OCI-LY3 (cell line): ENCODE data around the gene STK39.

Experiments used
- H2AFZ ChIP-seq: fragments of 200-600, 300-600 bp; shearing (Covaris generic); 2 replicates; pipeline ENCODE4 v1.6.0; 2014; ENCODE audit warnings: antibody characterized with exemption, low read depth, low read length
- H3K27ac ChIP-seq: fragments of 200-600, 300-600 bp; sonication (generic); 2 replicates; pipeline ENCODE4 v1.5.1; 2014; ENCODE audit warnings: mild to moderate bottlenecking, low read length, moderate library complexity, mixed read lengths
- H3K27me3 ChIP-seq: fragments of 200-600, 300-600 bp; sonication (generic); 2 replicates; pipeline ENCODE4 v1.6.1; 2014; ENCODE audit warnings: low read depth, low read length, mixed read lengths
- H3K36me3 ChIP-seq: fragments of 200-600, 300-600 bp; sonication (generic); replicated peaks from 2 replicates; pipeline ENCODE3; 2014; ENCODE audit warnings: low read depth, low read length, mixed read lengths
- H3K4me1 ChIP-seq: fragments of 300-600, 200-600 bp; sonication (generic); 2 replicates; pipeline ENCODE4 v1.6.1; 2014; ENCODE audit warnings: low read length, mixed read lengths
- H3K4me2 ChIP-seq: fragments of 200-600, 300-600 bp; sonication (generic); 2 replicates; pipeline ENCODE4 v1.6.1; 2014; ENCODE audit warnings: low read length, mixed read lengths
- H3K4me3 ChIP-seq: fragments of 300-600, 200-600 bp; sonication (generic); 2 replicates; pipeline ENCODE4 v1.5.1; 2014; ENCODE audit warnings: antibody characterized with exemption, mild to moderate bottlenecking, low read length, moderate library complexity
- H3K79me2 ChIP-seq: fragments of 300-600, 200-600 bp; shearing (Covaris generic); 2 replicates; pipeline ENCODE4 v1.6.1; 2014; ENCODE audit warnings: mild to moderate bottlenecking, low read length, mixed read lengths
- H3K9ac ChIP-seq: fragments of 300-600, 200-600 bp; shearing (Covaris generic); 2 replicates; pipeline ENCODE4 v1.6.0; 2014; ENCODE audit warnings: mild to moderate bottlenecking, low read length, moderate library complexity
- H3K9me3 ChIP-seq: fragments of 200-600, 300-600 bp; shearing (Covaris generic); 2 replicates; pipeline ENCODE4 v1.6.1; 2014; ENCODE audit warnings: low read length, mixed read lengths; ENCODE audit not compliant: insufficient read depth
- H4K20me1 ChIP-seq: fragments of 200-600, 300-600 bp; sonication (generic); 2 replicates; pipeline ENCODE4 v1.6.1; 2016; ENCODE audit warnings: low read length, mixed read lengths; ENCODE audit not compliant: insufficient read depth
- CTCF ChIP-seq: fragments of 200-600, 300-600 bp; sonication (generic); IDR thresholded peaks from 2 replicates; pipeline ENCODE4 v1.5.1; 2014; ENCODE audit warnings: antibody characterized with exemption, low read length, low read depth
- EZH2phosphoT487 ChIP-seq: fragments of 200-600 bp; shearing (Covaris generic); IDR thresholded peaks from 2 replicates; pipeline ENCODE4 v1.6.1; 2018; ENCODE audit warnings: antibody characterized with exemption, mixed run types, low read depth

The STK39 gene

GRCh38 chr2:168056242-168056787 lies 191.1 kb downstream of the STK39 start:
- Histone ChIP-seq H4K20me1 (no peaks in the 10 kb centered on the region), H2AFZ (no peak overlapping the region), H3K79me2 (no peaks in the 10 kb centered on the region), H3K4me1 (no peaks in the 10 kb centered on the region), H3K4me3 (no peak overlapping the region), H3K9ac (no peak overlapping the region), H3K36me3 (peaks cover 3% of the 10 kb centered on the region), H3K27me3 (no peaks in the 10 kb centered on the region), H3K4me2 (no peak overlapping the region), H3K27ac (no peak overlapping the region), H3K9me3 (0 out of 2 replicates have a peak, but pooled peaks cover 2% of the 10 kb centered on the region)
- TF ChIP-seq EZH2phosphoT487 (no peak), CTCF (no peak)

- H3K36me3 ChIP-seq = no peaks in the 10 kb centered on the region
- no peaks in the 10 kb centered on the region for H3K79me2 ChIP-seq
- no peak for TF ChIP-seq CTCF
- no peak for TF ChIP-seq EZH2phosphoT487
- H3K4me1 ChIP-seq = no peaks in the 10 kb centered on the region
- no peaks in the 10 kb centered on the region for H3K9me3 ChIP-seq
- no peaks in the 10 kb centered on the region for H4K20me1 ChIP-seq
- H3K9ac ChIP-seq = no peak overlapping the region
- H3K4me3 ChIP-seq = no peak overlapping the region
- no peaks in the 10 kb centered on the region for H3K27me3 ChIP-seq
- no peak overlapping the region for H3K27ac ChIP-seq
- no peak overlapping the region for H3K4me2 ChIP-seq
- no peak overlapping the region for H2AFZ ChIP-seq
Measured at GRCh38 chr2:168054657-168055056, 192.7 kb downstream of the STK39 start.

GRCh38 chr2:168053676-168054075 lies 193.7 kb downstream of the STK39 start:
- Histone ChIP-seq H3K27me3 (no peaks in the 10 kb centered on the region), H3K4me1 (no peaks in the 10 kb centered on the region), H3K9ac (no peak overlapping the region), H3K36me3 (no peaks in the 10 kb centered on the region), H3K4me3 (no peak overlapping the region), H4K20me1 (no peaks in the 10 kb centered on the region), H2AFZ (no peak overlapping the region), H3K79me2 (no peaks in the 10 kb centered on the region), H3K9me3 (no peaks in the 10 kb centered on the region), H3K27ac (no peak overlapping the region), H3K4me2 (no peak overlapping the region)
- TF ChIP-seq EZH2phosphoT487 (no peak), CTCF (no peak)

- no peak overlapping the region for H2AFZ ChIP-seq
- no peaks in the 10 kb centered on the region for H3K4me1 ChIP-seq
- no peak overlapping the region for H3K9ac ChIP-seq
- H3K27me3 ChIP-seq = no peaks in the 10 kb centered on the region
- H3K36me3 ChIP-seq = no peaks in the 10 kb centered on the region
- H3K79me2 ChIP-seq = no peaks in the 10 kb centered on the region
- H3K4me3 ChIP-seq = no peak overlapping the region
- no peaks in the 10 kb centered on the region for H3K9me3 ChIP-seq
- TF ChIP-seq EZH2phosphoT487 (no peak), CTCF (no peak)
- H3K4me2 ChIP-seq = no peak overlapping the region
- H3K27ac ChIP-seq = no peak overlapping the region
- no peaks in the 10 kb centered on the region for H4K20me1 ChIP-seq
Measured at GRCh38 chr2:168052773-168053172, 194.6 kb downstream of the STK39 start.
